Prostate gland (tissue), 2 donors: ENCODE measurements around the gene NUDT22. TPM values are rescaled to one million over a fixed set of nuclear protein-coding genes. Genes with fewer than 3 reads are reported as not detected.

Experiments
- DNase-seq: peaks from one replicate; pipeline ENCODE4 v3.0.0-alpha.2; 2019; ENCODE audit warnings: low spot score
- H3K27ac ChIP-seq, 2 donors: fragments of 200-600 bp; sonication (generic); 2 replicates each; pipeline ENCODE4 v1.5.1; 2017 to 2019
- H3K27me3 ChIP-seq: fragments of 200-600 bp; sonication (generic); replicated peaks from 2 replicates; pipeline ENCODE4 v1.5.1; 2019; ENCODE audit not compliant: insufficient read depth
- H3K36me3 ChIP-seq, 2 donors: fragments of 200-600 bp; sonication (generic); 1 replicate in 1 of 2; 2 replicates in 1 of 2; pipeline versions ENCODE4 v1.5.1 to v1.8.1; 2017 to 2019
- H3K4me1 ChIP-seq: fragments of 200-600 bp; sonication (generic); replicated peaks from 2 replicates; pipeline ENCODE4 v1.5.1; 2019
- H3K4me3 ChIP-seq, 2 donors: fragments of 200-600 bp; sonication (generic); 2 replicates each; pipeline ENCODE4 v1.5.1; 2017 to 2019
- H3K9me3 ChIP-seq: fragments of 200-600 bp; sonication (generic); 2 replicates; pipeline ENCODE4 v1.5.1; 2017
- CTCF ChIP-seq, 4 experiments: fragments of 200-600 bp in 2 of 4; fragments of 450-650 bp in 2 of 4; sonication (generic) in 2 of 4; IDR thresholded peaks; 1 replicate in 3 of 4; 2 replicates in 1 of 4; pipeline ENCODE4 v1.5.1; 2016 to 2019; ENCODE audit warnings: antibody characterized with exemption in 4 of 4, mild to moderate bottlenecking in 2 of 4, moderate library complexity in 2 of 4
- POLR2A ChIP-seq: fragments of 450-650 bp; IDR thresholded peaks from one replicate; pipeline ENCODE4 v1.6.1; 2016; ENCODE audit warnings: antibody characterized with exemption, mild to moderate bottlenecking
- POLR2AphosphoS5 ChIP-seq: sonication (generic); formaldehyde crosslinking; IDR thresholded peaks from one replicate; pipeline ENCODE4 v1.6.1; 2017; ENCODE audit warnings: antibody characterized with exemption
- WGBS: methylation state at CpG from one replicate; pipeline ENCODE4 v1.1.5; 2018; 5-methylcytosine and 5-hydroxymethylcytosine counted together
- intact Hi-C: fragments of 100-400 bp; cut with DNase I; formaldehyde crosslinking; loops from one replicate; pipeline ENCODE4 v1.14.2; 2022
- total RNA-seq, 2 donors: library from RNA; depleted of rRNA; stranded (reverse); fragments of >200 nt; gene quantifications; one replicate each; pipeline ENCODE4 v1.1.0, GENCODE V29; 2016

The NUDT22 gene
- total RNA-seq, 2 donors from 2014 or later = 89.5 to 90.8 TPM

DNA sequence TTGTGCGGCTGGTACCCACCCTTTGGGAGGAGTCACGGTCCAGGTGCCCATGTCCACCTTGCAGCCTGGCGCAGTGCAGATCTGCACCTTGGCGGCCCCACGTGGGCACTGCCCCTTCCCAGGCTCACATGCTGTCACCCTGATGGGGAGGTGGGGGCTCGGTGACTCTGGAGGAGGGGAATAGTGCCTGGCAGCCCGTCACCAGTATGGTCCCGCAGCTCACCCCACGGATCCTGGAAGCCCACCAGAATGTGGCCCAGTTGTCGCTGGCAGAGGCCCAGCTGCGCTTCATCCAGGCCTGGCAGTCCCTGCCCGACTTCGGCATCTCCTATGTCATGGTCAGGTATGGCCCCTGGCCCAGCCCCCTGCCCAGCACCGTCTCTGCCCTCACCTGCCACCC is 5.3 kb upstream of the NUDT22 start:
- WGBS = 82% methylated on average over 7 of the region's 14 CpGs
- TF ChIP-seq POLR2A (no peak), CTCF (IDR thresholded peaks at IDR 0.05) (no peak), POLR2AphosphoS5 (no peak)
- DNase-seq = no peak
- Histone ChIP-seq H3K9me3 (no peaks in the 10 kb centered on the region), H3K36me3 (no peaks in the 10 kb centered on the region), H3K27me3 (no peaks in the 10 kb centered on the region), H3K27ac (no peak overlapping the region), H3K4me1 (no peaks in the 10 kb centered on the region), H3K4me3 (no peak overlapping the region)
- intact Hi-C loops = no loop called here

- Histone ChIP-seq H3K36me3 (no peaks in the 10 kb centered on the region), H3K9me3 (no peaks in the 10 kb centered on the region), H3K4me3 (no peak overlapping the region), H3K27ac (no peak overlapping the region), H3K4me1 (peaks cover 12% of the 10 kb centered on the region), H3K27me3 (no peaks in the 10 kb centered on the region)
- intact Hi-C loops = no loop called here
- 65% methylated on average over 9 of the region's 9 CpGs for WGBS
- no peak for DNase-seq
- TF ChIP-seq POLR2A (no peak), POLR2AphosphoS5 (no peak), CTCF (IDR thresholded peaks at IDR 0.05) (no peak)
These were observed 3.4 kb upstream of the NUDT22 start for GRCh38 chr11:64222651-64223000.

GRCh38 chr11:64223001-64223651 is 2.9 kb upstream of the NUDT22 start:
- Histone ChIP-seq H3K4me1 (peaks cover 12% of the 10 kb centered on the region), H3K9me3 (no peaks in the 10 kb centered on the region), H3K36me3 (no peaks in the 10 kb centered on the region), H3K27me3 (no peaks in the 10 kb centered on the region), H3K4me3 (no peak overlapping the region), H3K27ac (no peak overlapping the region)
- DNase-seq = no peak
- no peak for TF ChIP-seq POLR2AphosphoS5
- TF ChIP-seq CTCF (IDR thresholded peaks at IDR 0.05) = no peak
- no peak for TF ChIP-seq POLR2A
- 86% methylated on average over 24 of the region's 24 CpGs for WGBS
- intact Hi-C loops = no loop called here

GRCh38 chr11:64224151-64224890 is 1.8 kb upstream of the NUDT22 start:
- no peak overlapping the region for H3K4me3 ChIP-seq
- no peaks in the 10 kb centered on the region for H3K9me3 ChIP-seq
- no peaks in the 10 kb centered on the region for H3K27me3 ChIP-seq
- no peaks in the 10 kb centered on the region for H3K36me3 ChIP-seq
- no peak for DNase-seq
- WGBS = 85% methylated on average over 7 of the region's 17 CpGs
- TF ChIP-seq POLR2A (no peak), CTCF (IDR thresholded peaks at IDR 0.05) (no peak), POLR2AphosphoS5 (no peak)
- H3K27ac ChIP-seq = no peak overlapping the region
- peaks cover 14% of the 10 kb centered on the region for H3K4me1 ChIP-seq
- intact Hi-C loops = no loop called here
